22Rv1 (cell line): ENCODE results near the gene RIPK3.

Experiments used
- ZFX ChIP-seq: fragments of 450-650 bp; IDR thresholded peaks from 2 replicates; pipeline ENCODE4 v1.6.1; 2017; ENCODE audit warnings: antibody characterized with exemption, borderline replicate concordance
- TF ChIP-seq, protein P1 (sequence below): fragments of 450-650 bp; IDR thresholded peaks from 2 replicates; pipeline ENCODE4 v1.5.1; 2017; ENCODE audit warnings: mild to moderate bottlenecking

DNA sequence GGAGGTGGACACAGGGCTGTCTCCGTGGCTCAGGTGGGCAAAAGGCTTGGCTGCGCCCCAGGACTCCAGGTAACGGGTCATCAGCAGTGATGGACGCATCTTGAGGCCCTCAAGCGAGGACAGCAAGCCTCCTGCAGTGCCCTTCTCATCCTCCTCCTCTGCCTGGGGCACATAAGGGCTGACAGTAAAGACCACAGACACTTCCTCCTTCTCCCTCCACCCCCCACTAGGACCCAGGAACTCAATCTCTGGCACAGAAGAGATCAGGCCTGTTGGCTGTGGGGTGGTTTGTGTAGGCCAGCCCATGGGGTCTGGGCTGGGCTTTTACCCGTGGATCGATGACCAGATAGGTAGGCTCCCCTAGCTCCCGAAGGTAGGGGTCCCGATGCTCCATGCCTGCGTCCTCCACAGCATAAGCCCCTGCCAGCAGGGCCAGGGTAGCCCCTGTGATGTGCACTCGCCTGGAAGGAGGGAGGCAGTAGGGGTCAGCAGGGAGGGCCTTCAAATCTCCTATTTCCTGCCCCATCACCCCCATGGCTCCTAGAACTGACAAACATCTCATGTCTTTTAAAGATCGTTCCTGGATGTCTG is 10.6 kb downstream of the RIPK3 start:
- TF ChIP-seq, protein P1, sequence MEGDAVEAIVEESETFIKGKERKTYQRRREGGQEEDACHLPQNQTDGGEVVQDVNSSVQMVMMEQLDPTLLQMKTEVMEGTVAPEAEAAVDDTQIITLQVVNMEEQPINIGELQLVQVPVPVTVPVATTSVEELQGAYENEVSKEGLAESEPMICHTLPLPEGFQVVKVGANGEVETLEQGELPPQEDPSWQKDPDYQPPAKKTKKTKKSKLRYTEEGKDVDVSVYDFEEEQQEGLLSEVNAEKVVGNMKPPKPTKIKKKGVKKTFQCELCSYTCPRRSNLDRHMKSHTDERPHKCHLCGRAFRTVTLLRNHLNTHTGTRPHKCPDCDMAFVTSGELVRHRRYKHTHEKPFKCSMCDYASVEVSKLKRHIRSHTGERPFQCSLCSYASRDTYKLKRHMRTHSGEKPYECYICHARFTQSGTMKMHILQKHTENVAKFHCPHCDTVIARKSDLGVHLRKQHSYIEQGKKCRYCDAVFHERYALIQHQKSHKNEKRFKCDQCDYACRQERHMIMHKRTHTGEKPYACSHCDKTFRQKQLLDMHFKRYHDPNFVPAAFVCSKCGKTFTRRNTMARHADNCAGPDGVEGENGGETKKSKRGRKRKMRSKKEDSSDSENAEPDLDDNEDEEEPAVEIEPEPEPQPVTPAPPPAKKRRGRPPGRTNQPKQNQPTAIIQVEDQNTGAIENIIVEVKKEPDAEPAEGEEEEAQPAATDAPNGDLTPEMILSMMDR = no peak
- no peak for TF ChIP-seq ZFX
